GM23248 (cell line): ENCODE data around the gene BRD1. TPM values are rescaled to one million over a fixed set of nuclear protein-coding genes. Genes with fewer than 3 reads are reported as not detected.

Source experiments
- DNase-seq: peaks from one replicate; pipeline ENCODE4 v3.0.0-alpha.2; 2015
- H2AFZ ChIP-seq: fragments of 200-600 bp; sonication (generic); 2 replicates; pipeline ENCODE4 v1.6.1; 2016; ENCODE audit warnings: antibody characterized with exemption
- H3F3A ChIP-seq: fragments of 200-600 bp; sonication (generic); 2 replicates; pipeline ENCODE4 v1.6.1; 2016; ENCODE audit warnings: mild to moderate bottlenecking, antibody characterized with exemption, mixed run types; ENCODE audit not compliant: insufficient read depth
- H3K27ac ChIP-seq: fragments of 200-600 bp; sonication (generic); 2 replicates; pipeline ENCODE4 v1.5.1; 2016; ENCODE audit warnings: mild to moderate bottlenecking
- H3K27me3 ChIP-seq: fragments of 200-600 bp; sonication (generic); replicated peaks from 2 replicates; pipeline ENCODE4 v1.6.1; 2016; ENCODE audit warnings: mild to moderate bottlenecking; ENCODE audit not compliant: insufficient read depth
- H3K36me3 ChIP-seq: fragments of 200-600 bp; sonication (generic); 2 replicates; pipeline ENCODE4 v1.6.1; 2016; ENCODE audit warnings: low read depth, mild to moderate bottlenecking
- H3K4me1 ChIP-seq: fragments of 200-600 bp; sonication (generic); 2 replicates; pipeline ENCODE4 v1.6.1; 2016; ENCODE audit warnings: mild to moderate bottlenecking; ENCODE audit not compliant: insufficient read depth
- H3K4me2 ChIP-seq: fragments of 200-600 bp; sonication (generic); one replicate; pipeline ENCODE4 v1.6.1; 2016; ENCODE audit warnings: mild to moderate bottlenecking; ENCODE audit not compliant: unreplicated experiment
- H3K4me3 ChIP-seq: fragments of 200-600 bp; sonication (generic); 2 replicates; pipeline ENCODE4 v1.5.1; 2016; ENCODE audit warnings: mild to moderate bottlenecking
- H3K79me2 ChIP-seq: fragments of 200-600 bp; sonication (generic); 2 replicates; pipeline ENCODE4 v1.6.1; 2016; ENCODE audit warnings: mild to moderate bottlenecking; ENCODE audit not compliant: insufficient read depth
- H3K9ac ChIP-seq: fragments of 200-600 bp; sonication (generic); 2 replicates; pipeline ENCODE4 v1.6.1; 2016; ENCODE audit warnings: mild to moderate bottlenecking
- H3K9me2 ChIP-seq: fragments of 200-600 bp; sonication (generic); 2 replicates; pipeline ENCODE4 v1.6.1; 2016; ENCODE audit warnings: mixed run types, mild to moderate bottlenecking, moderate library complexity; ENCODE audit not compliant: insufficient read depth
- H3K9me3 ChIP-seq: fragments of 200-600 bp; sonication (generic); one replicate; pipeline ENCODE4 v1.6.1; 2017; ENCODE audit warnings: low read depth
- H4K20me1 ChIP-seq: fragments of 200-600 bp; sonication (generic); 2 replicates; pipeline ENCODE4 v1.6.0; 2016; ENCODE audit not compliant: insufficient read depth
- EZH2 ChIP-seq: fragments of 200-600 bp; sonication (generic); IDR thresholded peaks from 2 replicates; pipeline ENCODE4 v1.6.1; 2018; ENCODE audit warnings: antibody characterized with exemption, mild to moderate bottlenecking; ENCODE audit not compliant: insufficient read depth, poor library complexity, severe bottlenecking
- EZH2phosphoT487 ChIP-seq: fragments of 200-600 bp; sonication (generic); IDR thresholded peaks from 2 replicates; pipeline ENCODE4 v1.6.1; 2018; ENCODE audit warnings: antibody characterized with exemption, moderate library complexity, mild to moderate bottlenecking, low read depth; ENCODE audit not compliant: insufficient read depth
- WGBS, 2 experiments: methylation state at CpG; one replicate each; pipeline ENCODE4 v1.1.6; 2015 to 2017; ENCODE audit warnings: low lambda C conversion rate in 2 of 2, low coverage in 1 of 2; ENCODE audit errors: missing lambda C conversion rate in 2 of 2; 5-methylcytosine and 5-hydroxymethylcytosine counted together
- in situ Hi-C: fragments of 300-500 bp; cut with MboI; formaldehyde crosslinking; loops from 2 replicates; pipeline ENCODE4 v1.15.0; 2020
- polyA plus RNA-seq: library from polyadenylated mRNA; unstranded; fragments of >200 nt; fragmentation: Nextera tagmentation; extraction: Ambion mirVana; gene quantifications from 2 replicates; pipeline ENCODE4 v1.2.1, GENCODE V29; 2016
- total RNA-seq: library from RNA; depleted of rRNA; stranded (reverse); fragments of >200 nt; shearing (Covaris generic); gene quantifications from 2 replicates; pipeline ENCODE4 v1.2.3, GENCODE V29; 2014; rRNA removed

The BRD1 gene
- total RNA-seq (23.1 and 24.4 TPM in 2 replicates), polyA plus RNA-seq (4.4 and 4.5 TPM in 2 replicates)

GRCh38 chr22:49827853-49828598, at the start of gene BRD1:
BRD1 (minus strand) TSS chr22:49827873; CDS start chr22:49824317, 3,556 bp downstream.
- WGBS, 2 experiments, result 0 to 22% methylated on average over 15 to 47 of the region's 54 CpGs
- peak within 1 kb of the TSS; percentile 98 for H3K9ac ChIP-seq
- H4K20me1 ChIP-seq, result peaks cover 13% of the 10 kb centered on the region
- no peaks in the 10 kb centered on the region for H3K9me2 ChIP-seq
- H3K79me2 ChIP-seq, result peaks cover 41% of the 10 kb centered on the region
- H3K36me3 ChIP-seq, result peaks cover 10% of the 10 kb centered on the region
- TF ChIP-seq EZH2phosphoT487, result no peak
- TF ChIP-seq EZH2, result no peak
- in situ Hi-C loops, result no loop called here
- peak within 1 kb of the TSS; percentile 94 for H2AFZ ChIP-seq
- DNase-seq, result peak; percentile 88
- H3K4me1 ChIP-seq, result peaks cover 14% of the 10 kb centered on the region
- peak within 1 kb of the TSS; percentile 95 for H3K4me2 ChIP-seq
- H3K9me3 ChIP-seq, result no peaks in the 10 kb centered on the region
- 0 out of 2 replicates have a peak, but pooled peaks cover 3% of the 10 kb centered on the region for H3F3A ChIP-seq
- peak within 1 kb of the TSS; percentile 92 for H3K4me3 ChIP-seq
- no peaks in the 10 kb centered on the region for H3K27me3 ChIP-seq
- peak within 1 kb of the TSS; percentile 93 for H3K27ac ChIP-seq

GRCh38 chr22:49873228-49873940, 45.7 kb upstream of the BRD1 start:
- H3K4me3 ChIP-seq, result no peak overlapping the region
- H3K79me2 ChIP-seq, result peaks cover 99% of the 10 kb centered on the region
- no peaks in the 10 kb centered on the region for H3F3A ChIP-seq
- H3K4me1 ChIP-seq, result no peaks in the 10 kb centered on the region
- no peak for DNase-seq
- H3K36me3 ChIP-seq, result peaks cover 4% of the 10 kb centered on the region; the same call in 1 of the 2 replicates
- no peaks in the 10 kb centered on the region for H3K9me3 ChIP-seq
- in situ Hi-C loops, result no loop called here
- H4K20me1 ChIP-seq, result no peaks in the 10 kb centered on the region; the same call in 1 of the 2 replicates
- H2AFZ ChIP-seq, result no peak overlapping the region
- no peak overlapping the region for H3K4me2 ChIP-seq
- TF ChIP-seq EZH2 (no peak), EZH2phosphoT487 (no peak)
- 87% methylated on average over 16 of the region's 16 CpGs for WGBS, 2 experiments
- no peaks in the 10 kb centered on the region for H3K9me2 ChIP-seq
- no peak overlapping the region for H3K9ac ChIP-seq
- H3K27ac ChIP-seq, result no peak overlapping the region
- no peaks in the 10 kb centered on the region for H3K27me3 ChIP-seq

- Histone ChIP-seq H3K36me3 (0 out of 2 replicates have a peak, but pooled peaks cover 10% of the 10 kb centered on the region), H4K20me1 (no peaks in the 10 kb centered on the region; the same call in 1 of the 2 replicates), H3K27me3 (no peaks in the 10 kb centered on the region), H3F3A (no peaks in the 10 kb centered on the region), H3K4me2 (no peak overlapping the region), H3K27ac (no peak overlapping the region), H3K9ac (no peak overlapping the region), H3K79me2 (peaks cover 99% of the 10 kb centered on the region), H2AFZ (no peak overlapping the region), H3K9me2 (no peaks in the 10 kb centered on the region), H3K4me1 (no peaks in the 10 kb centered on the region), H3K9me3 (no peaks in the 10 kb centered on the region), H3K4me3 (no peak overlapping the region)
- in situ Hi-C loops, result no loop called here
- no peak for DNase-seq
- WGBS, 2 experiments, result 96 to 100% methylated on average over 7 of the region's 7 CpGs
- TF ChIP-seq EZH2phosphoT487, result no peak
- TF ChIP-seq EZH2, result no peak
Measured at GRCh38 chr22:49872347-49872746, 44.7 kb upstream of the BRD1 start.

- H3K36me3 ChIP-seq, result peaks cover 11% of the 10 kb centered on the region; the same call in 1 of the 2 replicates
- no peak overlapping the region for H2AFZ ChIP-seq
- H3K4me3 ChIP-seq, result no peak overlapping the region
- no peaks in the 10 kb centered on the region for H3K9me2 ChIP-seq
- no peaks in the 10 kb centered on the region for H3K27me3 ChIP-seq
- in situ Hi-C loops, result no loop called here
- no peak overlapping the region for H3K4me2 ChIP-seq
- peak; percentile 22 for DNase-seq
- TF ChIP-seq EZH2phosphoT487 (no peak), EZH2 (no peak)
- 97 to 98% methylated on average over 4 of the region's 4 CpGs for WGBS, 2 experiments
- no peak overlapping the region for H3K9ac ChIP-seq
- H4K20me1 ChIP-seq, result no peaks in the 10 kb centered on the region; the same call in 1 of the 2 replicates
- H3K4me1 ChIP-seq, result no peaks in the 10 kb centered on the region
- peaks cover 99% of the 10 kb centered on the region for H3K79me2 ChIP-seq
- no peak overlapping the region for H3K27ac ChIP-seq
- H3K9me3 ChIP-seq, result peaks cover under 1% of the 10 kb centered on the region
- no peaks in the 10 kb centered on the region for H3F3A ChIP-seq
Measured at GRCh38 chr22:49871482-49871881, 43.8 kb upstream of the BRD1 start.
